Measurements from ENCODE around the gene PICK1.

DNA sequence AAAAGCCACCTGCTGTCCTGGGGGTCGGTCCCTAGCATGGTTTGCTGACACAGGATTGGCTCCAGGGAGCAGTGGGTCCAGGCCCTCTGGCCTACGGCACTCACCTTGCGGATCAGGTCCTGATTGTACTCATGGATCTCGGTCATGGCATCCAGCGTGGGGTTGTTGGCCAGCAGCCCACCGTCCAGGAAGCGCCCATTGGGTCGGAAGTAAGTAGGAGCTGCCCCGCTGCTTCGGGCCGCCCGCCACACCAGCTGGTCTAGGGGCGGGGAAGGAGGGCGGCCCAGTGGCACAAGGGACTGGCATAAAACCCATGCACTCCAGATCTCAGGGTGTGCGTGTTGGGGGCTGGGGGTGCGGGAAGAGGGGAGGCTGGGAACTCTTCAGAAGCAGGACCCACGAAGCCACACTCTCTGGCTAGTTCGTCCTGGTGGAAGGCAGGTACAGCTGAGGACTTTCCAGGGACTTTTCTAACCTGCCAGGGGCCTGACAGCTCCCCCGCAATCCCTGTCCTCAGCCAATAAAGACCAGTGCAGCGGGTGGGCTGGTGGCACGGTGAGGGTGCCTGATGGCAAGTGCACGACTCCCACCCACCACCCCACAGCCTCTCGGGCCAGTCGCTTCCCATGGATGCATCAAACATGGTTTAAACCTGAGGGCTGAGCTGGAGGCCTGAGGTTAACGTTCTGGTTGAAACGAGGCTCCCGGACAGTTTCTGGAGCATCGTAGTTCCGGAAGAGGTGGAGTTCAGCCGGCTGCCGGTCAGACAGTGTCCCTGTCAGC, 58.4 kb downstream of the PICK1 start:
- TF ChIP-seq, protein P1, sequence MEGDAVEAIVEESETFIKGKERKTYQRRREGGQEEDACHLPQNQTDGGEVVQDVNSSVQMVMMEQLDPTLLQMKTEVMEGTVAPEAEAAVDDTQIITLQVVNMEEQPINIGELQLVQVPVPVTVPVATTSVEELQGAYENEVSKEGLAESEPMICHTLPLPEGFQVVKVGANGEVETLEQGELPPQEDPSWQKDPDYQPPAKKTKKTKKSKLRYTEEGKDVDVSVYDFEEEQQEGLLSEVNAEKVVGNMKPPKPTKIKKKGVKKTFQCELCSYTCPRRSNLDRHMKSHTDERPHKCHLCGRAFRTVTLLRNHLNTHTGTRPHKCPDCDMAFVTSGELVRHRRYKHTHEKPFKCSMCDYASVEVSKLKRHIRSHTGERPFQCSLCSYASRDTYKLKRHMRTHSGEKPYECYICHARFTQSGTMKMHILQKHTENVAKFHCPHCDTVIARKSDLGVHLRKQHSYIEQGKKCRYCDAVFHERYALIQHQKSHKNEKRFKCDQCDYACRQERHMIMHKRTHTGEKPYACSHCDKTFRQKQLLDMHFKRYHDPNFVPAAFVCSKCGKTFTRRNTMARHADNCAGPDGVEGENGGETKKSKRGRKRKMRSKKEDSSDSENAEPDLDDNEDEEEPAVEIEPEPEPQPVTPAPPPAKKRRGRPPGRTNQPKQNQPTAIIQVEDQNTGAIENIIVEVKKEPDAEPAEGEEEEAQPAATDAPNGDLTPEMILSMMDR (IDR thresholded peaks at IDR 0.05): no peak
- no peak for TF ChIP-seq POLR2A (IDR thresholded peaks at IDR 0.05)

Data from testis (tissue), 2 donors.